Neuronal stem cell (in vitro differentiated cells): ENCODE measurements around the gene RBM20.

Source experiments
- DNase-seq: peaks from one replicate; pipeline ENCODE4 v3.0.0-alpha.2; 2013; ENCODE audit warnings: low spot score
- H2AFZ ChIP-seq: one replicate; pipeline ENCODE4 v1.6.1; 2013; ENCODE audit warnings: mild to moderate bottlenecking, low read length, inconsistent platforms
- H2AK5ac ChIP-seq: 2 replicates; pipeline ENCODE4 v1.6.1; 2013; ENCODE audit warnings: low read depth, mild to moderate bottlenecking, inconsistent platforms, low read length, moderate library complexity, mixed read lengths
- H2BK120ac ChIP-seq: 2 replicates; pipeline ENCODE4 v1.6.1; 2013; ENCODE audit warnings: low read depth, mild to moderate bottlenecking, inconsistent platforms, low read length, moderate library complexity, mixed read lengths
- H2BK12ac ChIP-seq: one replicate; pipeline ENCODE4 v1.6.1; 2013; ENCODE audit warnings: low read length, inconsistent platforms
- H2BK15ac ChIP-seq: 2 replicates; pipeline ENCODE4 v1.6.1; 2013; ENCODE audit warnings: mild to moderate bottlenecking, low read length, inconsistent platforms, mixed read lengths
- H2BK5ac ChIP-seq: one replicate; pipeline ENCODE4 v1.6.1; 2013; ENCODE audit warnings: inconsistent platforms, mild to moderate bottlenecking, low read length, moderate library complexity
- H3K14ac ChIP-seq: one replicate; pipeline ENCODE4 v1.6.1; 2013; ENCODE audit warnings: low read length, inconsistent platforms
- H3K18ac ChIP-seq: 2 replicates; pipeline ENCODE4 v1.6.1; 2013; ENCODE audit warnings: low read length, inconsistent platforms
- H3K23ac ChIP-seq: 2 replicates; pipeline ENCODE4 v1.6.1; 2013; ENCODE audit warnings: low read depth, mild to moderate bottlenecking, mixed read lengths, low read length, inconsistent platforms; ENCODE audit not compliant: poor library complexity
- H3K27ac ChIP-seq: replicated peaks from 3 replicates; pipeline ENCODE4 v1.5.1; 2013; ENCODE audit warnings: low read length, inconsistent platforms
- H3K27me3 ChIP-seq, 3 experiments: 2 replicates each; pipeline ENCODE4 v1.6.1; 2013; ENCODE audit warnings: low read length in 3 of 3, mild to moderate bottlenecking in 2 of 3, inconsistent platforms in 1 of 3, low read depth in 1 of 3, mixed read lengths in 1 of 3, moderate library complexity in 1 of 3; ENCODE audit not compliant: control insufficient read depth in 3 of 3, insufficient read depth in 3 of 3
- H3K36me3 ChIP-seq, 2 donors: replicated peaks in 1 of 2; 2 replicates each; pipeline ENCODE4 v1.6.1; 2013; ENCODE audit warnings: low read length in 2 of 2; ENCODE audit not compliant: control insufficient read depth in 2 of 2, insufficient read depth in 2 of 2
- H3K4ac ChIP-seq: 2 replicates; pipeline ENCODE4 v1.6.1; 2013; ENCODE audit warnings: inconsistent platforms, mild to moderate bottlenecking, low read length, moderate library complexity
- H3K4me1 ChIP-seq, 2 donors: 1 replicate in 1 of 2; 2 replicates in 1 of 2; pipeline ENCODE4 v1.6.1; 2013; ENCODE audit warnings: low read length in 2 of 2, low read depth in 1 of 2; ENCODE audit not compliant: control insufficient read depth in 2 of 2, insufficient read depth in 1 of 2
- H3K4me2 ChIP-seq: one replicate; pipeline ENCODE4 v1.6.1; 2013; ENCODE audit warnings: mild to moderate bottlenecking, low read length, inconsistent platforms; ENCODE audit not compliant: insufficient read depth, poor library complexity, severe bottlenecking
- H3K4me3 ChIP-seq, 2 donors: 2 replicates each; pipeline ENCODE4 v1.5.1; 2013; ENCODE audit warnings: low read length in 2 of 2, mild to moderate bottlenecking in 2 of 2, inconsistent platforms in 1 of 2, moderate library complexity in 1 of 2
- H3K79me1 ChIP-seq: one replicate; pipeline ENCODE4 v1.6.1; 2013; ENCODE audit warnings: low read depth, mild to moderate bottlenecking, inconsistent platforms, low read length, moderate library complexity
- H3K9ac ChIP-seq: one replicate; pipeline ENCODE4 v1.6.1; 2013; ENCODE audit warnings: mild to moderate bottlenecking, low read depth, low read length, inconsistent platforms; ENCODE audit not compliant: poor library complexity
- H3K9me3 ChIP-seq, 2 donors: replicated peaks in 1 of 2; 2 replicates each; pipeline versions ENCODE3 to v1.6.1; 2013; ENCODE audit warnings: low read length in 2 of 2, mild to moderate bottlenecking in 2 of 2, inconsistent platforms in 1 of 2, low read depth in 1 of 2, mixed read lengths in 1 of 2, moderate library complexity in 1 of 2; ENCODE audit not compliant: control insufficient read depth in 2 of 2, insufficient read depth in 1 of 2
- H4K8ac ChIP-seq: one replicate; pipeline ENCODE4 v1.6.1; 2013; ENCODE audit warnings: low read depth, mild to moderate bottlenecking, inconsistent platforms, low read length, moderate library complexity
- H4K91ac ChIP-seq: one replicate; pipeline ENCODE4 v1.6.1; 2013; ENCODE audit warnings: low read length, low read depth, mild to moderate bottlenecking, inconsistent platforms; ENCODE audit not compliant: poor library complexity
- WGBS, 2 donors: extraction: QIAGEN DNeasy Blood & Tissue Kit; methylation state at CpG; one replicate each; pipeline ENCODE4 v1.1.7; 2013; ENCODE audit warnings: missing lambda C conversion rate in 2 of 2, mixed read lengths in 1 of 2; ENCODE audit not compliant: insufficient read length in 2 of 2, insufficient replicate concordance in 1 of 2; ENCODE audit errors: extremely low coverage in 2 of 2; 5-methylcytosine and 5-hydroxymethylcytosine counted together

RBM20 gene

DNA sequence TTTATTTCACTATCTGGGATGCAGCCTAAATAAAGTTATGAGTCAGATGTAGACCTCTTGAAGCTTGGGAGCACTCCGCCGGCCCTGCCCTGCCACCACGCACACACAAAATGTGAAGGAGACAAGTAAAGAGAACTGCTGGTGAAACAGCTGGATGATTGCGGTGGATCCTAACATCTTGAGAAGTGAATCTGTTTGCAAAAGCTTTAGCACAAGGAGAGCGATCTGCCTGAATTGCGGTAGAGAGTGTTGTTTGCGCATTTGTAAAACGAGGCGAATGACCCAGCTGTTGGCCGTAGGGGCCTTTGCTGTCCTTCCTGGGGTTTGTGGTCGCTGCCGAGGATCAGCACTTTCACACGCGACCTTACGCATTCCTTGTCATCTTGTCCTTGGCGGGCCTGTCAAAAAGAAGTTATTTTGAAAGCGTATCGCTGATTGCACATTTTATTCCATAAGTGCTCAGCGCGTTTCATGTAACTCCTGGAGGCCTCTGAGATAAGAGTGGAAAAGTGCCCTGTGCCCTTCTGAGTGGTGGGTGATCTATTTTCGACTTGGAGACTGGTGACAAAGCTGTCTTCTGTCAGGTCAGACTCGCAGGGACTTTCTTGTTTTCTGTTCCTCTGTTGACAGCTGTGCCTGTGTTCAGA lies 40.8 kb downstream of the RBM20 start:
- Histone ChIP-seq H3K23ac (no peak overlapping the region), H2BK12ac (no peak overlapping the region), H3K4me2 (no peak overlapping the region), H4K91ac (no peak overlapping the region), H3K27ac (no peak overlapping the region), H2BK120ac (no peak overlapping the region), H3K9ac (no peak overlapping the region), H2AK5ac (no peak overlapping the region), H2BK15ac (no peak overlapping the region), H3K4me3 (no peak overlapping the region), H3K27me3 (peaks cover 0 to 47% (median 0%) of the 10 kb centered on the region in 3 experiments), H3K79me1 (no peaks in the 10 kb centered on the region), H4K8ac (no peak overlapping the region), H2AFZ (no peak overlapping the region), H3K9me3 (no peaks in the 10 kb centered on the region), H3K4me1 (peaks cover 0 to 3% of the 10 kb centered on the region in 2 donors), H3K4ac (no peak overlapping the region), H3K36me3 (no peaks in the 10 kb centered on the region), H3K14ac (no peak overlapping the region), H2BK5ac (no peak overlapping the region), H3K18ac (no peak overlapping the region)
- no CpG with 5 or more reads among the region's 22 CpGs for WGBS, 2 donors
- DNase-seq = no peak

DNA sequence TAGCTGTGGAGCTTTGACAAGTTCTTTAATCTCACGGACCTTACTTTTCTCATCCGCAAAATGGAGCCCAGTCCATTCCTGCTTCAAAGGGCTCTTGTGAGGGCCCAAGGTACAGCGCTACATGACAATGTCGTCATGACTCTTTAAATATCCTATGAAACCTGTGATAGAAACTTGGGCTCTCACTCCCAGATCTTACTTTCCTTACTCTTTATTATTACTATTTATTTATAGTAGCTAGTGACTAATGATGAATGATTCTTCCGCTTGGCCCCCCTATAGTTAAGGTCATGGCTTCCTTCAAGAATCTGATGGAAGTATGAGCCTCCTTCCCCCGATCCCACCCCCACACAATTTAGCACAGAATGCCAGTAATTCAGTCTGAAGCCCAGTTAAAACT lies 41.9 kb downstream of the RBM20 start:
- DNase-seq = no peak
- Histone ChIP-seq H3K4me3 (no peak overlapping the region), H4K8ac (no peak overlapping the region), H3K36me3 (no peaks in the 10 kb centered on the region), H3K23ac (no peak overlapping the region), H3K14ac (no peak overlapping the region), H2BK5ac (no peak overlapping the region), H2AK5ac (no peak overlapping the region), H3K4me1 (no peaks in the 10 kb centered on the region), H3K27me3 (peaks cover 0 to 47% (median 0%) of the 10 kb centered on the region in 3 experiments), H3K79me1 (no peaks in the 10 kb centered on the region), H3K9me3 (no peaks in the 10 kb centered on the region), H2BK12ac (no peak overlapping the region), H3K4ac (no peak overlapping the region), H4K91ac (no peak overlapping the region), H3K4me2 (no peak overlapping the region), H2BK15ac (no peak overlapping the region), H3K18ac (no peak overlapping the region), H2BK120ac (no peak overlapping the region), H3K27ac (no peak overlapping the region), H2AFZ (no peak overlapping the region), H3K9ac (no peak overlapping the region)
- WGBS, 2 donors = no CpG with 5 or more reads among the region's 6 CpGs

DNA sequence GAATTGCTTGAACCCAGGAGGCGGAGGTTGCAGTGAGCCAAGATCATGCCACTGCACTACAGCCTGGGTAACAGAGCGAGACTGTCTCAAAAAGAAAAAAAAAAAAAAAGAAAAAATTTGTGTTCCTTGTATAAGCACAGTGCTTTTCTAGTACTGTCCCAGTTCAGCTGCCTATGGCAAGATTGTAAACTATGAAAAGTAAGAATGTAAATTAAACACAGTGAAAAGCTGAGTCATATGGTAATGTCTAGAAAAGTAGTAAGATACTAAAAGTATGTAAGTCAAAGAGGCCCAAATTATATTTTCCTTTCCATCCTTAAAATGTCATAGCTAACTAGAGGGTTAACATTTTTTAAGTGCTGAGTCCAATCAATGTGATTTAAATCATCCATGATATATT lies 42.8 kb downstream of the RBM20 start:
- no peak overlapping the region for H3K4me2 ChIP-seq
- DNase-seq = no peak
- no peak overlapping the region for H3K27ac ChIP-seq
- no peaks in the 10 kb centered on the region for H3K36me3 ChIP-seq
- H3K27me3 ChIP-seq = peaks cover 0 to 40% (median 0%) of the 10 kb centered on the region in 3 experiments
- H2BK120ac ChIP-seq = no peak overlapping the region
- no peak overlapping the region for H3K23ac ChIP-seq
- no peak overlapping the region for H2BK15ac ChIP-seq
- no peak overlapping the region for H4K8ac ChIP-seq
- no peaks in the 10 kb centered on the region for H3K79me1 ChIP-seq
- no peak overlapping the region for H4K91ac ChIP-seq
- no peak overlapping the region for H2AK5ac ChIP-seq
- H3K4ac ChIP-seq = no peak overlapping the region
- H2BK5ac ChIP-seq = no peak overlapping the region
- no peaks in the 10 kb centered on the region for H3K9me3 ChIP-seq
- no peak overlapping the region for H3K4me3 ChIP-seq
- H3K9ac ChIP-seq = no peak overlapping the region
- no peak overlapping the region for H3K14ac ChIP-seq
- no peaks in the 10 kb centered on the region for H3K4me1 ChIP-seq
- H2AFZ ChIP-seq = no peak overlapping the region
- H2BK12ac ChIP-seq = no peak overlapping the region
- no peak overlapping the region for H3K18ac ChIP-seq
- no CpG with 5 or more reads among the region's 2 CpGs for WGBS, 2 donors

DNA sequence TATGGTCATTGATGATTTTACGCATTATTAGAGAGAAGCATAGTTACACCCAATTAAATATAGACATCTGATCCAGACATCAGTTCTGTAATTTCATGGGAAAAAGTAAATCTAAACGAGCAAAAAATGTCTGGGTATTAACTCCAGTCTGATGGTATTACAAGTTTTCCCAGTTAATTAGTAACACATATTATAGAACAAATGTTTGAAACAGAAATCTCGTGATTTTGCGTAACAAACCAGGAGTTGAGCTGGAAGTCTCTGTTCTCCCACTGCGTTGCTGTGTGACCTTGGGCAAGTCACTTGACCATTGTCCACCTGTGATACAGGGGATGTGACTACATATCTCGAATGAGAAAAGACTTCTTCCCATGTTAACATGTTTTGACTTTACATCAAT lies 43.3 kb downstream of the RBM20 start:
- H3K4me2 ChIP-seq = no peak overlapping the region
- H3K9me3 ChIP-seq = no peaks in the 10 kb centered on the region
- WGBS, 2 donors = no CpG with 5 or more reads among the region's 6 CpGs
- no peaks in the 10 kb centered on the region for H3K36me3 ChIP-seq
- no peak overlapping the region for H2BK12ac ChIP-seq
- no peak overlapping the region for H2AK5ac ChIP-seq
- no peak overlapping the region for H3K9ac ChIP-seq
- H2BK5ac ChIP-seq = no peak overlapping the region
- no peak overlapping the region for H3K14ac ChIP-seq
- no peak overlapping the region for H3K23ac ChIP-seq
- peaks cover 0 to 36% (median 0%) of the 10 kb centered on the region in 3 experiments for H3K27me3 ChIP-seq
- no peak overlapping the region for H4K91ac ChIP-seq
- H3K4me3 ChIP-seq = no peak overlapping the region
- H3K4ac ChIP-seq = no peak overlapping the region
- no peak overlapping the region for H4K8ac ChIP-seq
- DNase-seq = no peak
- H2BK15ac ChIP-seq = no peak overlapping the region
- H3K4me1 ChIP-seq = no peaks in the 10 kb centered on the region
- H2AFZ ChIP-seq = no peak overlapping the region
- no peak overlapping the region for H3K27ac ChIP-seq
- H3K79me1 ChIP-seq = no peaks in the 10 kb centered on the region
- no peak overlapping the region for H2BK120ac ChIP-seq
- no peak overlapping the region for H3K18ac ChIP-seq
